Left lung (tissue), 10 donors: ENCODE data around the gene AANAT. TPM values are rescaled to one million over a fixed set of nuclear protein-coding genes. Genes with fewer than 3 reads are reported as not detected.

Source experiments
- ATAC-seq: fragments of 200-7000 bp; cut with Tn5 transposase; one replicate; pipeline ENCODE4 v1.9.1; 2020; ENCODE audit warnings: moderate library complexity
- DNase-seq, 4 donors: peaks; one replicate each; pipeline ENCODE4 v3.0.0-alpha.2; 2013 to 2020
- H3K27ac ChIP-seq, 2 donors: fragments of 200-600 bp; sonication (generic) in 1 of 2; one replicate each; pipeline versions ENCODE4 v1.5.0 to v1.8.0; 2020 to 2021
- H3K27me3 ChIP-seq, 2 donors: fragments of 200-600 bp; sonication (generic) in 1 of 2; one replicate each; pipeline versions ENCODE4 v1.5.0 to v1.8.0; 2020 to 2021
- H3K36me3 ChIP-seq, 2 donors: fragments of 200-600 bp; sonication (generic) in 1 of 2; one replicate each; pipeline versions ENCODE4 v1.5.0 to v1.8.0; 2020 to 2021
- H3K4me1 ChIP-seq, 2 donors: fragments of 200-600 bp; one replicate each; pipeline ENCODE4 v1.8.0; 2021
- H3K4me3 ChIP-seq, 2 donors: fragments of 200-600 bp; sonication (generic) in 1 of 2; one replicate each; pipeline versions ENCODE4 v1.5.0 to v1.8.0; 2020 to 2021; ENCODE audit warnings: mild to moderate bottlenecking in 1 of 2
- H3K9me3 ChIP-seq, 2 donors: fragments of 200-600 bp; sonication (generic) in 1 of 2; one replicate each; pipeline versions ENCODE4 v1.5.0 to v1.8.0; 2020 to 2021
- CTCF ChIP-seq, 2 donors: fragments of 200-600 bp; sonication (generic) in 1 of 2; IDR thresholded peaks; one replicate each; pipeline versions ENCODE4 v1.5.0 to v1.8.0; 2021; ENCODE audit warnings: antibody characterized with exemption in 2 of 2
- intact Hi-C, 2 donors: fragments of 100-400 bp; cut with DNase I; formaldehyde crosslinking; loops; one replicate each; pipeline versions ENCODE4 v1.11.2 to v1.14.2; 2022
- polyA plus RNA-seq, 6 donors: library from polyadenylated mRNA; unstranded; fragments of 120-200 nt; gene quantifications; one replicate each; pipeline ENCODE4 v1.2.1, GENCODE V29; 2013; ENCODE audit not compliant: insufficient read length in 6 of 6
- total RNA-seq, 2 donors: library from RNA; stranded (reverse); fragmentation: NEBNext Ultra II Directional; extraction: Animal tissue kit (Norgen Biotek cat#: 25700); gene quantifications; one replicate each; pipeline ENCODE4 v1.2.1, GENCODE V29; 2021
- donor health status: DM: no; HTN: yes; CAD: no.
- donor health status: DM: no; HTN: no; CAD: no.

Gene AANAT
- total and polyA plus RNA-seq, 8 donors, result 0.10 to 0.23 (median 0.18) TPM; not detected in 3

- peaks cover 0 to 4% of the 10 kb centered on the region in 2 donors for H3K27me3 ChIP-seq
- peaks cover 6 to 31% of the 10 kb centered on the region in 2 donors for H3K4me1 ChIP-seq
- no peaks in the 10 kb centered on the region for H3K9me3 ChIP-seq
- H3K4me3 ChIP-seq, result no peak overlapping the region
- ATAC-seq (no peak), DNase-seq (no peak)
- no peaks in the 10 kb centered on the region for H3K36me3 ChIP-seq
- no peak overlapping the region for H3K27ac ChIP-seq
- intact Hi-C loops, result no loop called here
- TF ChIP-seq CTCF (IDR thresholded peaks at IDR 0.05), result no peak
Observed at GRCh38 chr17:76519048-76519966, 51.9 kb downstream of the AANAT start.

Other genes with a start within 250 kb of the AANAT start
- gene RNF157, start 227.1 kb upstream of the AANAT start, total RNA-seq, result 1 to 10 TPM in 1 of 2 donors, under 1 TPM in 1; 0.79 to 1.4 TPM
- 10 to 100 TPM in 1 of 6 donors, 1 to 10 TPM in 5; 7.0 to 11.1 (median 8.7) TPM for gene RNF157, start 227.1 kb upstream of the AANAT start, polyA plus RNA-seq
- gene UBALD2, start 202.3 kb upstream of the AANAT start, total RNA-seq, result 10 to 100 TPM; 45.7 to 52.7 TPM
- gene UBALD2, start 202.3 kb upstream of the AANAT start, polyA plus RNA-seq, result 10 to 100 TPM; 16.7 to 36.1 (median 28.1) TPM
- gene QRICH2, start 159.3 kb upstream of the AANAT start, total RNA-seq, result 1 to 10 TPM; 2.8 to 3.3 TPM
- gene QRICH2, start 159.3 kb upstream of the AANAT start, polyA plus RNA-seq, result 10 to 100 TPM in 1 of 6 donors, 1 to 10 TPM in 5; 6.2 to 10.6 (median 8.0) TPM
- gene PRPSAP1, start 113.7 kb upstream of the AANAT start, total RNA-seq, result 10 to 100 TPM; 51.2 to 52.8 TPM
- gene PRPSAP1, start 113.7 kb upstream of the AANAT start, polyA plus RNA-seq, result 10 to 100 TPM; 79.2 to 95.4 (median 85.4) TPM
- 10 to 100 TPM in 1 of 2 donors, 1 to 10 TPM in 1; 6.3 to 35.1 TPM for gene SPHK1, start 83.0 kb upstream of the AANAT start, total RNA-seq
- gene SPHK1, start 83.0 kb upstream of the AANAT start, polyA plus RNA-seq, result 1 to 10 TPM; 4.4 to 8.2 (median 4.8) TPM
- gene UBE2O, start 14.5 kb upstream of the AANAT start, total RNA-seq, result 10 to 100 TPM; 20.1 to 23.2 TPM
- gene UBE2O, start 14.5 kb upstream of the AANAT start, polyA plus RNA-seq, result 10 to 100 TPM; 23.8 to 34.8 (median 27.8) TPM
- gene RHBDF2, start 33.8 kb downstream of the AANAT start, total RNA-seq, result 10 to 100 TPM; 24.9 to 61.7 TPM
- gene RHBDF2, start 33.8 kb downstream of the AANAT start, polyA plus RNA-seq, result 10 to 100 TPM in 3 of 6 donors, 1 to 10 TPM in 3; 7.5 to 11.2 (median 9.6) TPM
- gene CYGB, start 70.1 kb downstream of the AANAT start, total RNA-seq, result 10 to 100 TPM; 10.2 to 13.7 TPM
- gene CYGB, start 70.1 kb downstream of the AANAT start, polyA plus RNA-seq, result 10 to 100 TPM; 17.5 to 37.1 (median 28.4) TPM
- 1 to 10 TPM; 1.3 to 2.9 TPM for gene PRCD, start 72.4 kb downstream of the AANAT start, total RNA-seq
- 10 to 100 TPM in 1 of 6 donors, 1 to 10 TPM in 5; 5.6 to 11.4 (median 9.3) TPM for gene PRCD, start 72.4 kb downstream of the AANAT start, polyA plus RNA-seq
- gene ST6GALNAC2, start 118.3 kb downstream of the AANAT start, total RNA-seq, result 10 to 100 TPM; 17.5 to 30.2 TPM
- gene ST6GALNAC2, start 118.3 kb downstream of the AANAT start, polyA plus RNA-seq, result 1 to 10 TPM; 2.1 to 5.1 (median 4.3) TPM
- gene ST6GALNAC1, start 176.2 kb downstream of the AANAT start, total RNA-seq, result 10 to 100 TPM; 21.0 to 46.0 TPM
- 1 to 10 TPM; 2.1 to 4.9 (median 2.6) TPM for gene ST6GALNAC1, start 176.2 kb downstream of the AANAT start, polyA plus RNA-seq
- gene MXRA7, start 243.4 kb downstream of the AANAT start, total RNA-seq, result 100 to 1,000 TPM in 1 of 2 donors, 10 to 100 TPM in 1; 83.2 to 211 TPM
- gene MXRA7, start 243.4 kb downstream of the AANAT start, polyA plus RNA-seq, result 100 to 1,000 TPM in 1 of 6 donors, 10 to 100 TPM in 5; 71.5 to 110 (median 88.2) TPM